H1 (cell line): ENCODE results near the gene CRX. TPM values are rescaled to one million over a fixed set of nuclear protein-coding genes. Genes with fewer than 3 reads are reported as not detected.

Experiments used
- CTCF ChIP-seq, 3 experiments: IDR thresholded peaks; 1 replicate in 2 of 3; 2 replicates in 1 of 3; pipeline versions ENCODE4 v1.5.1 to v1.6.1; 2011; ENCODE audit warnings: low read length in 3 of 3, mild to moderate bottlenecking in 3 of 3, inconsistent platforms in 2 of 3, low read depth in 1 of 3, moderate library complexity in 1 of 3; ENCODE audit not compliant: insufficient read depth in 1 of 3; ENCODE audit errors: control extremely low read depth in 1 of 3
- NANOG ChIP-seq: IDR thresholded peaks from 2 replicates; pipeline ENCODE4 v1.6.1; 2011; ENCODE audit warnings: low read length, low read depth, mild to moderate bottlenecking, inconsistent platforms; ENCODE audit not compliant: insufficient read depth, poor library complexity, severe bottlenecking
- polyA plus RNA-seq, 7 experiments: library from polyadenylated mRNA; depleted of rRNA in 3 of 7; stranded (reverse) in 5 of 7; unstranded in 2 of 7; fragments of >200 nt in 5 of 7; fragments of 200-250 nt in 2 of 7; gene quantifications; 1 replicate in 5 of 7; 2 replicates in 1 of 7; 4 replicates in 1 of 7; pipeline versions ENCODE4 v1.2.1 to v1.2.3, GENCODE V29; 2011 to 2013; ENCODE audit warnings: missing spikeins in 2 of 7, mixed read lengths in 2 of 7
- total RNA-seq: library from RNA; stranded (reverse); fragmentation: NEBNext Ultra II Directional; extraction: Animal tissue kit (Norgen Biotek cat#: 25700); gene quantifications from 2 replicates; pipeline ENCODE4 v1.2.1, GENCODE V29; 2021

The CRX gene
- total and polyA plus RNA-seq, 2 of the 8 experiments (the other 6 are each of a cell fraction or from before 2014, with no cell fraction given), result 0.08 TPM; not detected in 1

- TF ChIP-seq CTCF (IDR thresholded peaks at IDR 0.05; ENCODE audit: control extremely low read depth in 1 of 3, insufficient read depth in 1 of 3, low read depth in 1 of 3, low read length in 3 of 3), result peak; percentile 61 to 75 (median 67)
- no peak for TF ChIP-seq NANOG
- TF ChIP-seq, all 59 proteins: peak for 4
These were observed 27.2 kb upstream of the CRX start (continued) for GRCh38 chr19:47794526-47794925.
